Measurements from ENCODE around the gene TSR3.
A peak's percentile ranks its signal among the peaks of the same experiment; 100 is the strongest.
"Not testable (repeated sequence)": the region's sequence is repeated elsewhere in the genome, so short reads cannot be mapped to it uniquely, and the experiment has no call there.

TSR3 gene

GRCh38 chr16:1335996-1336395 is 15.7 kb downstream of the TSR3 start:
- DNase-seq, result no peak

DNA sequence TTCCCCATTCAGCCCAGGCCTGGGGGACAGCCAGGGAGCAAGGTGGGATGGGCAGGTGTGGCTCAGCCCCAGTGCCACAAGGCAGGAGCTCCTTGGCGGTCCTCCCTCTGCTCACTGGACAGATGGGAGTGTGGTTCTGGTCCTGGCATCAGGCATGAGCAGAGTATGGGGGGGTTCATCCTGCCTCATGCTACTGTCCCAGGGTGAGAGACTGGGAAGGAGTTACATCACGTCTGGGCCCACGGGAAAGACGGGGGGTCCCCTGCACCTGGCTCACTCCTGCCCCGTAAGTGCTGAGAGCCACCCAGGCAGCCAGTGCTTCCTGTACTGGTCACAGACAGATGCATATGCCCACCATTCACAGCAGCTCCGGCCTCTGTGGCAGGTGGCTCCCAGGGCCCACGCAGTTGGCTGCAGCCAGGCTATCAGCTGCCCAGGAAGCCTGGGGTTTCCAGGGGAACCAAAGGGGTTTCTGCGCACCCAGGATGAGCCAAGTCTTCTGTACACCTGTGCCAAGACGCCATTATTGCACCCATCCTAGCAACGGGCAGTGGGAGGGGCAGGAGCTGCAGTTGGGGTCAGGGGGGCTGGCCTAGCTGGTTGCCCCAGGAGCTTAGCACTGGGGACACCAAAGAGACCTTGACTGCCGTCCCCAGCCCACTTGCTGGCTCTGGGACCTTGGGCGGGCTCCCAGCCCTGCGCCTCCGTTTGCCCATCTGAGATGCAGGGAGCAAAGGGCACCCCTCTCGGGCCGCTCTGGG is 16.3 kb downstream of the TSR3 start:
- DNase-seq, result no peak

DNA sequence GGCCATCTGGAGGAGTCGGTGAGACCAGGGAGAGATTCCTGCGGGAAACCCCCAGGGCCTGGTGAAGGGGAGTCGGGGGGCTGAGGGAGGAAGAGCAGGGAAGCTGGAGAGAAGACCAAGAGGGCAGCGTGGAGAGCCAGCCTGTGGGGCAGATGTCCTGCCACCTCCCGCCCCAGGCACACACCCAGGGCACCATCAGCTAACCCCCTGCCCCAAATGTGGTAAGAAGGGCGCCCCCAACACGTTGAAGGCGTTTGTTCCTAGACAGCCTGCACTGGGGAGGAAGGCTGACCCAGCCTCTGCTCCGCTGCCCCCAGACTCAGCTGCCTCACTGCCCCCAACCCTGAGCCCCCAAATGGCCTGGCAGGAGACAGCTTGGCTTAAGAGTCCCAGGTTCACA is 16.9 kb downstream of the TSR3 start:
- DNase-seq, result no peak

- DNase-seq, result no peak
These were observed 17.6 kb downstream of the TSR3 start for GRCh38 chr16:1333854-1334700.

- DNase-seq, result peak; percentile 83
These were observed 18.4 kb downstream of the TSR3 start, which contains the start of gene BAIAP3 for GRCh38 chr16:1333149-1333812. Gene BAIAP3, plus strand, starts transcription at chr16:1333645. Its CDS starts 4,905 bp downstream, at chr16:1338550.

DNA sequence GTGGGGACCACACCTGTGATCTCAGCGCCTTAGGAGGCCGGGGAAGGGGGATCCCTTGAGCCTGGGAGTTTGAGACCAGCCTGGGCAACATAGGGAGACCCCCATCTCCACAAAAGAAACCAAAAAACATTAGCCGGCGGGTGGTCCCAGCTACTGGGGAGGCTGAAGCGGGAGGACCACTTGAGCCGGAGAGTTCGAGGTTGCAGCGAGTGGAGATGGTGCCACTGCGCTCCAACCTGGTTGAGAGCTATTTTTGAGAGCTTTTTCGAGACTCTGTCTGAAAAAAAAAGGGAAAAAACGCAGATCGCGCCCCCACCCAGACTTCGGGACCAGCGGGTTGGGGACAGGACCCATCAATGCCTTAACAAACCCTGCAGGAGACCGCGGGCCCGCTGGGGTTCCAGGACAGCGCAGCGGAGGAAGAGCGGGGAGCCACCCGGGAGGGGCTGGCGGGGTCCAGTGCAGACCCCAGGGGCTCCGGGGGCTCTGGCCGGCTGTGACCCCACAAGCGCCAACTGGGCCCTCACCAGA is 19.0 kb downstream of the TSR3 start:
- no peak for DNase-seq

- DNase-seq, result peak; percentile 82
These were observed 19.7 kb downstream of the TSR3 start for GRCh38 chr16:1331712-1332617.

DNA sequence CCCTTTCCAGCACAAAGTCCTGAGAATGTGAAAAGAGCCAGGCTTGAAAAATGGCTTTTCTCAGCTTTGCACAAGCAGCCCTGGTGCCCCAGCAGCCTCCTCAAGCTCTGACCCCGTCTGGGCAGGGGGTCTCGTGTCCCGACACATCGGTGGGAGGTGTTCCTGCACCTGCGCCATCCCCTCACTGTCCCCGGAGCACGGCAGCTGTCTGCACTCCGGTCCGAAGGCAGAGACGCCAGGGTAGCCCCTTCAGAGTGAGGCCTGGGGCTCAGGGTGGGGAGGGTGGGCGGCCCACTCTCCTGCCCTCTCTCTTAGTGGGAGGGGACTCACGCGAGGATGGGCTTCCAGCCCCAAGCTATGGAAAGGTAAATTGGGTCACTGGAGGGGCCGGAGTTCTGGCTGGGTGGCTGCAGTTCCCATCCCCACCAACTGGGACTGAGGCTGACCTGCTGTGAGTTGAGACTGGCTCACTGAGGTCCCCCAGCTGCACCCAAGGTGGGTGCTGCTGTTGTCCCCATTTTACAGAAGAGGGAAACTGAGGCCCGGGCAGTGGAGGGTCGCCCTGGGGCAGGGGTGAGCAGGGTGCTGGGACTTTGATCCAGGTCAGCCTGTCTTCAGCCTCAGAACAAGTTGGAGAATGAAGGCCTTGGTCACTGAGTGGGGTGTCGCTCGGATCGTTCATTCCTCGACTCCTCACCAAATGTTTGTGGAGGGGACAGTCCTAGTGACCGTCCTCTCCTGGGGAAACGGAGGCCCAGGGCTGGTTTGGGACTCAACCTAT is 20.6 kb downstream of the TSR3 start:
- no peak for DNase-seq

DNA sequence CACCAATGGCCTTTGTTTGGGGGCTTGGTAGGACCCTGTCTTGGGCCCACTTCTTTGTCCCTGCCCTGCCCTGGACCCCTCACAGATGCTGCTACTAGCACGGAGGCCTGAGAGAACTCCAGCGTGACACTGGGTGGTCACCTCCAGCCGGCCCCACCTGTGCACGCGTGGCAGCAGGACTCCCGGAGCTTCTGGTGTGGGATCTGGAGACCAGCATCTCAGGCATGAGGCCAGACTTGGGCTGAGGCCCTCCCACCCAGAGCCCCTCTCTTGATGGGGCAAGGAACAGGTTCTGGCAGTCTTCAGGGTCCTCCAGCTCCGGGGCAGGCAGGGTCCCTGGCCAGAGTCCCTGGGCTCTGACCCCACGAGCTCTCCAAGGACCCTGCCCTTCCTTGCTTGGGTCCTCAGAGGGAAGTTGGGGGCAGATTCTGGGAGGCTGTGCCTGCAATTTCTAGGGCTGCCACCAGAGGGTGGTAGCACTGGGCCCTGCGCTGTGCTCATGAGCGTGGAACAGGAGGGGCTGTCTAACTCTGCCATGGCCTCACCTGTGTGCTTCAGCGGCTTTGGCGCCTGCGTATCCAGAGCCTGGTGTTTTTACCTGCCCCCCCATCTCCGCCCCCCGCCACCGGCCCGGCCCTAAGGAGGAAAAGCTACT is 21.3 kb downstream of the TSR3 start:
- no peak for DNase-seq

- DNase-seq, result not testable (repeated sequence)
These were observed 22.7 kb downstream of the TSR3 start for GRCh38 chr16:1328961-1329360.

DNA sequence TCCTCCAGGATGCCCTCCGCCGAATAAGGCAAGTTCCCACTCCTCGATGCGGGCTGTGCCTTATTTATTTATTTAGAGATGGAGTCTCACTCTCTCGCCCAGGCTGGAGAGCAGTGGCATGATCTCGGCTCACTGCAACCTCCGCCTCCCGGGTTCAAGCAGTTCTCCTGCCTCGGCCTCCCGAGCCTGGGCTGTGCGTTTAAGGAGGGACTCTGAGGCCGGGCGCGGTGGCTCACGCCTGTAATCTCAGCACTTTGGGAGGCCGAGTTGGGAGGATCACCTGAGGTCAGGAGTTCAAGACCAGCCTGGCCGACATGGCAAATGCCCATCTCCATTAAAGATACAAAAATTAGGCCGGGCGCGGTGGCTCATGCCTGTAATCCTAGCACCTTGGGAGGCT is 23.5 kb downstream of the TSR3 start:
- DNase-seq, result not testable (repeated sequence)

DNA sequence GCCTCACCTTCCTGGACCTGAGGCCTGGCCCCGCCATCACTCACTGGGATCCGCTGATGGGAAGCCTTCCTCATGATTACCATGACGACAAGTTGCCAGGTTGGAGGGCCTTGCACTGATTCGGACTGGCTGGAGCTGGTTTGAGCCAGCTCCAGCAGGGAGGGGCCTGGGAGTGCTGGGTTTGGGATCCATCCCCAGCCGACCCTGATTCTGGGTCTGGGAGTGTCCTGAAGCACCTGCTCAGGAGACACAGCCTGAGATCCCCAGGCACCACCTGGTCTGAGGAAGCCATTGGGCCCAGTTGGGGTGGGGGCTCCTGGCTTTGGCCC is 24.1 kb downstream of the TSR3 start:
- no peak for DNase-seq

GRCh38 chr16:1326946-1327618 is 24.6 kb downstream of the TSR3 start:
- DNase-seq, result no peak

GRCh38 chr16:1326391-1326790 is 25.3 kb downstream of the TSR3 start:
- DNase-seq, result no peak

GRCh38 chr16:1325673-1326371 is 25.9 kb downstream of the TSR3 start:
- no peak for DNase-seq

GRCh38 chr16:1325261-1325660 is 26.4 kb downstream of the TSR3 start:
- no peak for DNase-seq

DNA sequence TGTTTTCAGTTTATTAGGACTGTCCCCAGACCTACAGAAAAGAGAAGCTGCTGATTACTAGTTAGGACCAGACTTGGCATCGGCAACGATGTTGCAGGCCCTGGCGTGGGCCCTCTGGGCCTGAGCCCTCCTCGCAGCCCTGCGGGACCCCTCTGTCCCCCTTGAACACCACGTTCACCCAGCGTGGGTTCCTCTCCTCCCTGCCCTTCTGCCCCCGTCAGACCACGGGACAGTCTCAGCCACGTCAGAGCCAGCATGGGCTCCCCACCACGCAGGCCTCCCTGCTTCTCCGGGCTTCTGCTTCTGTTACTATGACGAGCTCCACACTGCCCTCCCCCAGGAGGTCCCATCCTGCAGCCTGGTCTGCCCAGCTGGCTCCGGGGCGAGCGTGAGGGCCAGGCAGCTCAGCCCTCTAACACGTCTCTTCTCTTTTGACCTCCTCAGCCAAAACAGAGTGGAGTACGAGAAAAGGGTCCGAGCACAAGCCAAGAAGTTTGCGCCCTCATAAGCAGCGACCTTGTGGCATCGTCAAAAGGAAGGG is 27.3 kb downstream of the TSR3 start:
- no peak for DNase-seq

DNA sequence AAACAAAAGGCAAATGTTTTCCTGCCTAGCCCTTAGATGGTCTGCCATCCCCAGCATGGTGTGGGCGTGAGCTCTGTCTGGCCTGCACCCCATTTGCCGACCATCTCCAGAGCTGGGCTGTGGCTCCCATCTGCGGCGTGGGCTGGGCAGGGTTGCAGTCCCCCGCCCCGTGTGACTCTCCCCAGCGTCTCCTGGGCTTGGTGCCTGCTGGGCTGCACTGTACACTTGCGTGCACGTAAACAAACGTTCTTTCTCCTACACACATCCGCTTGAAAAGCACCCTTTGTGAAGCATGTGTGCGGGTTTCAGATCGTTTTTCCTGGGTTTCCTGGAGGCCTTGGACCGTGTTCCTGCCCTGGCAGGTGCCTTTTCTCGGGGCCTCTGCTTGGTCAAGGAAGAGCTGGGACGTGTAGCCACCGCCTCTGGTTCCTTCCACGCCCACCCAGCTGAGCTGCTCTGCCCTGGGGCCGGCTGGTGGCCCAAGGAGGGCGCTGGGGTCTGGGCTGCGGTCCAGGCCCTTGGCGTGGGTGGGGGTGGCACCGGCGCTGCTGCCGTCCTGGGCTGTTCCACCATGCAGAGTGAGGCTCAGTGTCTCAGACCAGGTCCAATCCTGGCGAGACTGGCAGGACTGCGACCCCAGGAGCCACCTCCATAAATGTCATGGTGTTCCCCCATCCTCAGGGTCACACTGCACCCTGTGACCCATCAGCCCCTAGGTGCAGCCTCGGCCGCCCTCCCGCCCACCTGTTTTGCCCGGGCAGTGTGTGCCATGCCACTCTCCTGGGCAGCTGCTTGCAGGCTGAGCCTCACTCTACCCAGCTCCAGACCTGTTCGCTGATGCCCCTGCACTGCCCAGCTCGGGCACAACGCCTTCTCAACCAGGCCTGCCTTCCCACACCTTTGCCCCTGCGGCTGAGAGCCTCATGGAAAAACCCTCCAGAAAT is 28.1 kb downstream of the TSR3 start:
- DNase-seq, result no peak

Data from activated effector memory CD4-positive, alpha-beta T cell treated with anti-CD3 and anti-CD28 coated beads, Interleukin-2, amount 50 U/mL, for 16 hours (primary cell).